SK-N-SH (cell line): ENCODE measurements around the gene TECTB.

Experiments
- GABPA ChIP-seq: IDR thresholded peaks from 2 replicates; pipeline ENCODE4 v1.4.0; 2012; ENCODE audit warnings: low read depth, mild to moderate bottlenecking
- NFIC ChIP-seq: IDR thresholded peaks from 2 replicates; pipeline ENCODE4 v1.4.0; 2012; ENCODE audit warnings: borderline replicate concordance

DNA sequence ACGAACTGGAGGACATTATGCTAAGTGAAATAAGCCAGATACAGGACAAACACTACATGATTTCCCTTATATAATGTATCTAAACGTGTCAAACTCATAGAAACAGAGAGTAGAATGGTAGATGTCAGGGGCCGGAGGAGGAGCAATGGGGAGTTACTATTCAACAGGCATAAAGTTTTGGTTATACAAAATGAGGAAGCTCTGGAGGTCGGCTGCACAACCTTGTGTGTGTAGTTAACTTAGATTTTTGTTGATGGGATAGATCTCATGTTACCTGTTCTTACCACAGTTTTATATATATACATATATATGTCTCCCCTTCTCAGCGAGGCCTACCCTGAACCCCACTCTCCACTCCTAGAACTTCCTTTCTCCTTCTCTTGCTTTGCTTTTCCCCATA, 22.4 kb upstream of the TECTB start:
- TF ChIP-seq NFIC (no peak), GABPA (no peak)
